ENCODE data around the gene GPR137. TPM values are rescaled to one million over a fixed set of nuclear protein-coding genes. Genes with fewer than 3 reads are reported as not detected.

Gene GPR137
- total RNA-seq, 1 experiment from 2014 or later, result 51.8 TPM

DNA sequence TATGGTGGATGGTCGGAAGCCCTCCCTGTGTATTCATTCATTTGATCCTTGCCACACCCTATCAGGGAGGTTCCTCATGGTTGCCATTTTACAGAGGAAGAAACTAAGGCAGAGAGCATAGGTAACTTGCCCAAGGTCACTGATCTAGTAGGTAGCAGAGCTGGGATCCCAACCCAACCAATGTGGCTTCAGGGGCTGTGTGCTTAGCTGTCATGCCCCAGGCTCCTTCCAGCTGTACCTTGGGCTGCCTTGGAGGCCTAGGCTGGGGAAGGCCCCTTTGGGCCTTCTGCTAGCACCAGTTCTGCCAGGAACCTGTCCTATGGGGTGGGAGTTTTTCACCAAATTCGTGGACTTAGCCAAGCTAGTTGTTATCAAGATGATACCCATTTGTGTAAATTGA lies 9.8 kb upstream of the GPR137 start:
- no peak for ATAC-seq
- Mint-ChIP-seq H3K36me3 (no peaks in the 10 kb centered on the region), H3K27ac (0 out of 2 replicates have a peak overlapping the region, but pooled peaks have one; percentile 21), H3K27me3 (ENCODE audit: low read depth) (no peaks in the 10 kb centered on the region), H3K4me3 (no peak overlapping the region), H3K9me3 (no peaks in the 10 kb centered on the region), H3K4me1 (peaks cover 23% of the 10 kb centered on the region)
- no peak for TF ChIP-seq ATF1 (CRISPR knock-in tag; IDR thresholded peaks at IDR 0.05)
- TF ChIP-seq, protein P1, sequence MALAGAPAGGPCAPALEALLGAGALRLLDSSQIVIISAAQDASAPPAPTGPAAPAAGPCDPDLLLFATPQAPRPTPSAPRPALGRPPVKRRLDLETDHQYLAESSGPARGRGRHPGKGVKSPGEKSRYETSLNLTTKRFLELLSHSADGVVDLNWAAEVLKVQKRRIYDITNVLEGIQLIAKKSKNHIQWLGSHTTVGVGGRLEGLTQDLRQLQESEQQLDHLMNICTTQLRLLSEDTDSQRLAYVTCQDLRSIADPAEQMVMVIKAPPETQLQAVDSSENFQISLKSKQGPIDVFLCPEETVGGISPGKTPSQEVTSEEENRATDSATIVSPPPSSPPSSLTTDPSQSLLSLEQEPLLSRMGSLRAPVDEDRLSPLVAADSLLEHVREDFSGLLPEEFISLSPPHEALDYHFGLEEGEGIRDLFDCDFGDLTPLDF (CRISPR knock-in tag; IDR thresholded peaks at IDR 0.05), result no peak
- no peak for TF ChIP-seq ZNF219 (CRISPR knock-in tag; IDR thresholded peaks at IDR 0.05; ENCODE audit: borderline replicate concordance)
- TF ChIP-seq ZNF532 (CRISPR knock-in tag; IDR thresholded peaks at IDR 0.05; ENCODE audit: borderline replicate concordance), result no peak
- no peak for TF ChIP-seq MYBL2 (CRISPR knock-in tag; IDR thresholded peaks at IDR 0.05)
- TF ChIP-seq TEAD4 (CRISPR knock-in tag; IDR thresholded peaks at IDR 0.05), result no peak
- TF ChIP-seq HMGA2 (CRISPR knock-in tag; IDR thresholded peaks at IDR 0.05), result no peak
- no peak for TF ChIP-seq NFYB (CRISPR knock-in tag; conservative IDR thresholded peaks at IDR 0.05; ENCODE audit: low read depth)
- TF ChIP-seq SMAD3 (CRISPR knock-in tag; IDR thresholded peaks at IDR 0.05; ENCODE audit: borderline replicate concordance), result no peak
- TF ChIP-seq TP53 (CRISPR knock-in tag; IDR thresholded peaks at IDR 0.05), result no peak
- ChIA-PET POLR2A (interaction anchor here (0.5 kb wide), 1 partner anchor 99 kb away, joined by 10 read pairs; no protein-coding TSS in a partner anchor), CTCF (interaction anchor here (1.1 to 4.0 kb wide), 5 partner anchors 24 to 72 kb away, joined by 5 to 24 read pairs (median 7); partner anchors contain the start of genes CATSPERZ and PLCB3)
- no peak for DNase-seq (ENCODE audit: low spot score)

GRCh38 chr11:64276653-64277431 lies 8.8 kb upstream of the GPR137 start:
- CTCF ChIA-PET, result interaction anchor here (0.7 to 4.0 kb wide), 6 partner anchors 24 to 78 kb away, joined by 3 to 24 read pairs (median 6); partner anchors contain the start of genes CATSPERZ and PLCB3
- Mint-ChIP-seq H3K36me3 (peaks cover 6% of the 10 kb centered on the region), H3K27me3 (ENCODE audit: low read depth) (no peaks in the 10 kb centered on the region), H3K4me1 (peaks cover 21% of the 10 kb centered on the region), H3K9me3 (no peaks in the 10 kb centered on the region), H3K4me3 (no peak overlapping the region), H3K27ac (no peak overlapping the region)
- POLR2A ChIA-PET, result interaction anchor here (0.5 to 0.6 kb wide), 2 partner anchors 25 to 100 kb away, joined by 3 to 10 read pairs; no protein-coding TSS in a partner anchor
- DNase-seq (ENCODE audit: low spot score) (no peak), ATAC-seq (no peak)
- no peak for TF ChIP-seq ZNF219 (CRISPR knock-in tag; IDR thresholded peaks at IDR 0.05; ENCODE audit: borderline replicate concordance)
- TF ChIP-seq SP1 (CRISPR knock-in tag; conservative IDR thresholded peaks at IDR 0.05), result no peak
- no peak for TF ChIP-seq IRF2 (CRISPR knock-in tag; IDR thresholded peaks at IDR 0.05; ENCODE audit: borderline replicate concordance, low read depth)
- TF ChIP-seq ZNF532 (CRISPR knock-in tag; IDR thresholded peaks at IDR 0.05; ENCODE audit: borderline replicate concordance), result no peak
- no peak for TF ChIP-seq GABPB1 (CRISPR knock-in tag; IDR thresholded peaks at IDR 0.05)
- TF ChIP-seq, protein P2, sequence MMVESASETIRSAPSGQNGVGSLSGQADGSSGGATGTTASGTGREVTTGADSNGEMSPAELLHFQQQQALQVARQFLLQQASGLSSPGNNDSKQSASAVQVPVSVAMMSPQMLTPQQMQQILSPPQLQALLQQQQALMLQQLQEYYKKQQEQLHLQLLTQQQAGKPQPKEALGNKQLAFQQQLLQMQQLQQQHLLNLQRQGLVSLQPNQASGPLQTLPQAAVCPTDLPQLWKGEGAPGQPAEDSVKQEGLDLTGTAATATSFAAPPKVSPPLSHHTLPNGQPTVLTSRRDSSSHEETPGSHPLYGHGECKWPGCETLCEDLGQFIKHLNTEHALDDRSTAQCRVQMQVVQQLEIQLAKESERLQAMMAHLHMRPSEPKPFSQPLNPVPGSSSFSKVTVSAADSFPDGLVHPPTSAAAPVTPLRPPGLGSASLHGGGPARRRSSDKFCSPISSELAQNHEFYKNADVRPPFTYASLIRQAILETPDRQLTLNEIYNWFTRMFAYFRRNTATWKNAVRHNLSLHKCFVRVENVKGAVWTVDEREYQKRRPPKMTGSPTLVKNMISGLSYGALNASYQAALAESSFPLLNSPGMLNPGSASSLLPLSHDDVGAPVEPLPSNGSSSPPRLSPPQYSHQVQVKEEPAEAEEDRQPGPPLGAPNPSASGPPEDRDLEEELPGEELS (CRISPR knock-in tag; IDR thresholded peaks at IDR 0.05), result no peak
- TF ChIP-seq ZNF396 (CRISPR knock-in tag; IDR thresholded peaks at IDR 0.05; ENCODE audit: borderline replicate concordance), result no peak
- TF ChIP-seq, protein P3, sequence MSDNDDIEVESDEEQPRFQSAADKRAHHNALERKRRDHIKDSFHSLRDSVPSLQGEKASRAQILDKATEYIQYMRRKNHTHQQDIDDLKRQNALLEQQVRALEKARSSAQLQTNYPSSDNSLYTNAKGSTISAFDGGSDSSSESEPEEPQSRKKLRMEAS (CRISPR knock-in tag; IDR thresholded peaks at IDR 0.05), result no peak
- TF ChIP-seq ZNF281 (CRISPR knock-in tag; IDR thresholded peaks at IDR 0.05), result no peak
- no peak for TF ChIP-seq OVOL2 (CRISPR knock-in tag; IDR thresholded peaks at IDR 0.05; ENCODE audit: borderline replicate concordance)
